GM12878 (cell line): ENCODE results near the gene CNOT2. TPM values are rescaled to one million over a fixed set of nuclear protein-coding genes. Genes with fewer than 3 reads are reported as not detected.

ENCODE experiments used
- ATAC-seq: fragments of 200-7000 bp; cut with Tn5 transposase; 3 replicates; pipeline ENCODE4 v1.9.1; 2020; ENCODE audit warnings: mild to moderate bottlenecking, moderate library complexity
- BruUV-seq: library from RNA; stranded (reverse); fragments of 400-500 nt; replicated peaks from 2 replicates; lab custom pipeline; 2021; lab: Mats Ljungman, UMichigan
- CTCF ChIA-PET: fragments of 300-600 bp; sonication (Branson Sonifier 250); formaldehyde crosslinking; extraction: SDS; loops from one replicate; lab custom pipeline; 2021; ENCODE audit warnings: inconsistent platforms; lab: Yijun Ruan, JAX
- POLR2A ChIA-PET: fragments of 350-600 bp; formaldehyde crosslinking; extraction: SDS; loops from one replicate; lab custom pipeline; 2021; ENCODE audit warnings: inconsistent platforms; lab: Charles Lee
- RAD21 ChIA-PET: fragments of 300-600 bp; sonication (Branson Sonifier 250); formaldehyde crosslinking; loops from one replicate; lab custom pipeline; 2023; ENCODE audit warnings: antibody characterized with exemption; ENCODE audit not compliant: unreplicated experiment; lab: Charles Lee
- SMC1A ChIA-PET: fragments of 300-600 bp; sonication (Branson Sonifier 250); formaldehyde crosslinking; loops from one replicate; lab custom pipeline; 2023; ENCODE audit not compliant: unreplicated experiment, uncharacterized antibody; lab: Charles Lee
- DNase-seq: peaks from one replicate; pipeline ENCODE4 v3.0.0-alpha.2; 2011; ENCODE audit warnings: low read depth, low spot score
- FAIRE-seq: peaks from 3 replicates; lab custom pipeline; 2011; peaks lifted over from hg19 to GRCh38; lab: Jason Lieb, UNC
- H2AFZ ChIP-seq: 2 replicates; pipeline ENCODE4 v1.6.0; 2011; ENCODE audit warnings: low read depth, low read length, control low read depth; ENCODE audit not compliant: control insufficient read depth
- H3K27ac ChIP-seq: 2 replicates; pipeline ENCODE4 v1.5.1; 2011; ENCODE audit warnings: control low read depth; ENCODE audit not compliant: control insufficient read depth, insufficient read depth
- H3K27me3 ChIP-seq, 2 experiments: replicated peaks in 1 of 2; 2 replicates each; pipeline versions ENCODE4 v1.6.0 to v1.6.1; 2011; ENCODE audit warnings: low read length in 1 of 2; ENCODE audit not compliant: control insufficient read depth in 2 of 2, insufficient read depth in 2 of 2
- H3K36me3 ChIP-seq, 2 experiments: 2 replicates each; pipeline ENCODE4 v1.5.1; 2011; ENCODE audit warnings: low read length in 1 of 2; ENCODE audit not compliant: control insufficient read depth in 2 of 2, insufficient read depth in 2 of 2
- H3K4me1 ChIP-seq: 2 replicates; pipeline ENCODE4 v1.6.1; 2011; ENCODE audit warnings: mild to moderate bottlenecking, low read length, moderate library complexity, mixed read lengths; ENCODE audit not compliant: control insufficient read depth, insufficient read depth
- H3K4me2 ChIP-seq: 2 replicates; pipeline ENCODE4 v1.6.0; 2011; ENCODE audit warnings: control low read depth; ENCODE audit not compliant: control insufficient read depth, insufficient read depth
- H3K4me3 ChIP-seq: fragments of 200-600 bp; sonication (generic); 2 replicates; pipeline ENCODE4 v1.5.1; 2016
- H3K79me2 ChIP-seq: 2 replicates; pipeline ENCODE4 v1.6.0; 2011; ENCODE audit warnings: low read length; ENCODE audit not compliant: control insufficient read depth, insufficient read depth
- H3K9ac ChIP-seq: 2 replicates; pipeline ENCODE4 v1.8.0; 2011; ENCODE audit warnings: low read length, control low read depth, mixed read lengths; ENCODE audit not compliant: control insufficient read depth, insufficient read depth
- H3K9me3 ChIP-seq: replicated peaks from 3 replicates; pipeline ENCODE4 v1.5.1; 2011; ENCODE audit warnings: mild to moderate bottlenecking, low read length; ENCODE audit not compliant: control insufficient read depth, insufficient read depth
- H4K20me1 ChIP-seq: 2 replicates; pipeline ENCODE4 v1.6.0; 2011; ENCODE audit not compliant: control insufficient read depth, insufficient read depth
- BCLAF1 ChIP-seq: fragments of 450-650 bp; IDR thresholded peaks from 2 replicates; pipeline ENCODE4 v1.6.1; 2017; ENCODE audit warnings: antibody characterized with exemption, mild to moderate bottlenecking, moderate library complexity
- MEF2B ChIP-seq: fragments of 450-650 bp; IDR thresholded peaks from 2 replicates; pipeline ENCODE4 v1.6.1; 2018; ENCODE audit warnings: mild to moderate bottlenecking, moderate library complexity; ENCODE audit not compliant: partially characterized antibody, poor library complexity, severe bottlenecking
- NR2C1 ChIP-seq: fragments of 450-650 bp; IDR thresholded peaks from 2 replicates; pipeline ENCODE4 v1.6.1; 2017; ENCODE audit warnings: antibody characterized with exemption, mild to moderate bottlenecking, moderate library complexity
- SIN3A ChIP-seq: IDR thresholded peaks from 2 replicates; pipeline ENCODE4 v1.6.1; 2012; ENCODE audit warnings: low read depth, low read length, improper control_type of control experiment
- SREBF2 ChIP-seq: IDR thresholded peaks from 2 replicates; pipeline ENCODE4 v1.6.1; 2012; ENCODE audit warnings: mild to moderate bottlenecking, low read length
- WGBS: methylation state at CpG from one replicate; pipeline ENCODE4 v1.1.6; 2016; ENCODE audit warnings: low lambda C conversion rate; ENCODE audit not compliant: insufficient replicate concordance, insufficient coverage; ENCODE audit errors: missing lambda C conversion rate; 5-methylcytosine and 5-hydroxymethylcytosine counted together
- in situ Hi-C: fragments of 300-500 bp; cut with MboI; formaldehyde crosslinking; loops from 9 replicates; pipeline ENCODE4 v1.14.3; 2018; ENCODE audit warnings: mixed read lengths
- intact Hi-C: fragments of 100-400 bp; cut with micrococcal nuclease; formaldehyde crosslinking; loops from one replicate; pipeline ENCODE4 v1.14.2; 2022; ENCODE audit not compliant: unreplicated experiment
- polyA plus RNA-seq, 11 experiments: library from polyadenylated mRNA; depleted of rRNA in 4 of 11; unstranded in 6 of 11; stranded (reverse) in 5 of 11; fragments of >200 nt; fragmentation: Nextera tagmentation in 4 of 11; fragmentation: Illumina TruSeq in 1 of 11; extraction: Ambion mirVana in 4 of 11; extraction: Trizol in 1 of 11; gene quantifications; 1 replicate in 1 of 11; 2 replicates in 10 of 11; pipeline versions ENCODE4 v1.2.1 to v1.2.3, GENCODE V29; 2011 to 2016; ENCODE audit warnings: inconsistent platforms in 2 of 11, missing spikeins in 2 of 11, low read depth in 1 of 11
- total RNA-seq, 4 experiments: library from RNA; depleted of rRNA in 3 of 4; stranded (reverse); fragments of >200 nt in 3 of 4; fragmentation: Illumina TruSeq in 1 of 4; extraction: Trizol in 1 of 4; gene quantifications; 2 replicates each; pipeline versions ENCODE4 v1.2.1 to v1.2.3, GENCODE V29; 2013 to 2021

CNOT2 gene
- total and polyA plus RNA-seq, 10 of the 15 experiments (the other 5 are each of a cell fraction or from before 2014, with no cell fraction given): 37.9 to 127 (median 82.4) TPM

DNA sequence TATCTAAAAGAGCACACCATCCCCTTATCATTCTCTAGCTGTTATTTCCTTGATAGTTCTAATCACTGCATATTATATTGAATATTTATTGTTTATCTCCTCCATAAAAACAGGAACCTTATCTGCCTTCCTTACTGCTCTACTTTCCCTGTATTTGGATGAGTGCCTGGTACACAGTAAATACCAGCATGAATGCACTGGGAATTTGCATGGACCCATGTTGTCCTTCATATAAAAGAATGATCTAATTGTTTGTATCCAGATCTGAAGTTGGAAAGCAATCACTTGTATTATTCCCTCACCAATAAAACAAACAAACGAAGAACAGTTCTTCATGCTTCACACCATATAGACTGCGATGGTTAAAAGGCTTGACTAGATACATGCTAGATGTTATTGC lies 15.3 kb upstream of the CNOT2 start:
- Histone ChIP-seq H3K27me3 (no peaks in the 10 kb centered on the region), H4K20me1 (no peaks in the 10 kb centered on the region), H2AFZ (no peak overlapping the region), H3K27ac (no peak overlapping the region), H3K4me3 (no peak overlapping the region), H3K36me3 (no peaks in the 10 kb centered on the region), H3K9ac (no peak overlapping the region), H3K79me2 (no peaks in the 10 kb centered on the region), H3K9me3 (no peaks in the 10 kb centered on the region), H3K4me1 (no peaks in the 10 kb centered on the region), H3K4me2 (no peak overlapping the region)
- ATAC-seq (no peak), DNase-seq (no peak), FAIRE-seq (peak; percentile 27)
- TF ChIP-seq SIN3A: no peak
- TF ChIP-seq BCLAF1: no peak
- no peak for TF ChIP-seq SREBF2
- TF ChIP-seq NR2C1: no peak
- TF ChIP-seq MEF2B: no peak
- ChIA-PET RAD21 (no interaction called here), SMC1A (no interaction called here), POLR2A (no interaction called here), CTCF (no interaction called here)
- in situ Hi-C loops (no loop called here), intact Hi-C loops (no loop called here)
- no TSS peak for BruUV-seq
- WGBS: 67% methylated on average over 2 of the region's 2 CpGs
